RWPE1 (cell line): ENCODE measurements around the gene UBB.

Source experiments
- CTCF ChIA-PET: fragments of 350-600 bp; sonication (Branson Sonifier 250); formaldehyde crosslinking; extraction: SDS; loops from one replicate; lab custom pipeline; 2021; lab: Yijun Ruan, JAX
- POLR2A ChIA-PET: fragments of 400-600 bp; formaldehyde crosslinking; extraction: SDS; loops from one replicate; lab custom pipeline; 2020; ENCODE audit warnings: antibody characterized with exemption; ENCODE audit not compliant: low non-redundant PET; lab: Yijun Ruan, JAX
- DNase-seq: peaks from one replicate; pipeline ENCODE4 v3.0.0; 2012; ENCODE audit warnings: low spot score
- H3K27ac ChIP-seq: fragments of 450-650 bp; 2 replicates; pipeline ENCODE4 v1.5.1; 2017
- CTCF ChIP-seq: fragments of 450-650 bp; conservative IDR thresholded peaks from 2 replicates; pipeline ENCODE4 v1.5.1; 2017; ENCODE audit warnings: low read depth, mild to moderate bottlenecking

UBB gene

GRCh38 chr17:16419929-16420271, 39.0 kb downstream of the UBB start:
- no peak for DNase-seq
- ChIA-PET POLR2A (no interaction called here), CTCF (no interaction called here)
- no peak overlapping the region for H3K27ac ChIP-seq
- TF ChIP-seq CTCF: no peak

GRCh38 chr17:16422416-16422815, 41.5 kb downstream of the UBB start:
- POLR2A ChIA-PET: no interaction called here
- no peak for TF ChIP-seq CTCF
- no peak for DNase-seq
- no peak overlapping the region for H3K27ac ChIP-seq
- CTCF ChIA-PET: interaction anchor here (0.5 kb wide), 1 partner anchor 37 kb away, joined by 3 read pairs; no protein-coding TSS in a partner anchor

- no peak for TF ChIP-seq CTCF
- H3K27ac ChIP-seq: no peak overlapping the region
- ChIA-PET POLR2A (no interaction called here), CTCF (interaction anchor here (0.6 kb wide), 1 partner anchor 15 kb away, joined by 4 read pairs; no protein-coding TSS in a partner anchor)
- no peak for DNase-seq
Observed at GRCh38 chr17:16423226-16423872, 42.5 kb downstream of the UBB start.

GRCh38 chr17:16425202-16425601, 44.3 kb downstream of the UBB start:
- POLR2A ChIA-PET: no interaction called here
- no peak overlapping the region for H3K27ac ChIP-seq
- TF ChIP-seq CTCF: no peak
- CTCF ChIA-PET: interaction anchor here (0.7 kb wide), 1 partner anchor 135 kb away, joined by 3 read pairs; no protein-coding TSS in a partner anchor
- no peak for DNase-seq

- DNase-seq: no peak
- H3K27ac ChIP-seq: no peak overlapping the region
- no peak for TF ChIP-seq CTCF
- CTCF ChIA-PET: no interaction called here
- POLR2A ChIA-PET: no interaction called here
Observed at GRCh38 chr17:16425698-16426659, 45.1 kb downstream of the UBB start.

- ChIA-PET CTCF (interaction anchor here (0.6 to 1.3 kb wide), 3 partner anchors 8 to 20 kb away, joined by 3 to 6 read pairs (median 4); no protein-coding TSS in a partner anchor), POLR2A (no interaction called here)
- no peak overlapping the region for H3K27ac ChIP-seq
- no peak for DNase-seq
- no peak for TF ChIP-seq CTCF
Observed at GRCh38 chr17:16427020-16427419, 46.1 kb downstream of the UBB start.
